Bronchial epithelial cell (primary cell): ENCODE results near the gene PLOD3. TPM values are rescaled to one million over a fixed set of nuclear protein-coding genes. Genes with fewer than 3 reads are reported as not detected.

Source experiments
- DNase-seq: peaks from one replicate; pipeline ENCODE4 v3.0.0-alpha.2; 2010; ENCODE audit warnings: low read depth
- FAIRE-seq: peaks from 2 replicates; lab custom pipeline; 2011; peaks lifted over from hg19 to GRCh38; lab: Jason Lieb, UNC
- H3K27me3 ChIP-seq: 2 replicates; pipeline ENCODE4 v1.5.1; 2011; ENCODE audit warnings: low read length; ENCODE audit not compliant: control insufficient read depth, insufficient read depth
- H3K36me3 ChIP-seq: 2 replicates; pipeline ENCODE4 v1.5.1; 2011; ENCODE audit warnings: low read length; ENCODE audit not compliant: control insufficient read depth, insufficient read depth
- H3K4me3 ChIP-seq: 2 replicates; pipeline ENCODE4 v1.5.1; 2011; ENCODE audit warnings: mild to moderate bottlenecking, low read depth, low read length, control low read depth
- CTCF ChIP-seq: IDR thresholded peaks from 2 replicates; pipeline ENCODE4 v1.5.1; 2011; ENCODE audit warnings: mild to moderate bottlenecking, moderate library complexity, low read length, control low read depth, inconsistent platforms; ENCODE audit not compliant: insufficient read depth, severe bottlenecking
- total RNA-seq: library from RNA; depleted of rRNA; stranded (reverse); fragments of >200 nt; gene quantifications from 2 replicates; pipeline ENCODE4 v1.2.1, GENCODE V29; 2014

Gene PLOD3
- total RNA-seq, 1 donor from 2014 or later = 27.9 TPM

GRCh38 chr7:101218236-101219125 lies 1.1 kb upstream of the PLOD3 start:
- FAIRE-seq (no peak), DNase-seq (no peak)
- no peak for TF ChIP-seq CTCF
- Histone ChIP-seq H3K27me3 (no peaks in the 10 kb centered on the region), H3K4me3 (peak overlapping the region; percentile 80), H3K36me3 (peaks cover 6% of the 10 kb centered on the region)

DNA sequence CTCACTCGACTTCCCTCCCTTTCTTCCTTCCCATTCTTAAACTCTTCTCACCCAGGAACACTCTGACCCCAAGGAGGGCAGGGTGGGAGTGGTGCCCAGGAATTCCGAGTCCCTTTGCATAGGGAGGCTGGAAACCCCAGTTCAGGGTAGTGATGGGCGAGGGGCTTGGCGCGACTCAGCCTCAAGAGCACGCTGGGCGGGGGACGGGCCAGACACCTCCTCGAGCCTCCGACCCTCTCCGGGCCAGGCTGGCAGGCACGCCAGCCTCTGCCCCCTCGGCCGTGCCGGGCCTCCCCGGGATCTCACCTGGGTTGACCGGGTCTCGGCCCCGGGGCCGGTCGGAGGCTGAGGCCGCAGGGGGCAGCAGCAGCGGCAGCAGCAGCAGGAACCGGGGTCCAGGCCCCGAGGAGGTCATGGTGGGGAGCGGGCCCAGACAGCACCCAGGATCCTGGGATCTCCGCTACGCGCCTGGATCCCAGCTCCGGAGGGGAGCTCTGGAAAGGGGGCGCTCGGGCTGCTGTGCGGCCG lies 457 bp downstream of the PLOD3 start:
- Histone ChIP-seq H3K27me3 (no peaks in the 10 kb centered on the region), H3K36me3 (peaks cover 5% of the 10 kb centered on the region), H3K4me3 (peak overlapping the region; percentile 80)
- peak; percentile 2 for TF ChIP-seq CTCF
- FAIRE-seq (no peak), DNase-seq (no peak)

DNA sequence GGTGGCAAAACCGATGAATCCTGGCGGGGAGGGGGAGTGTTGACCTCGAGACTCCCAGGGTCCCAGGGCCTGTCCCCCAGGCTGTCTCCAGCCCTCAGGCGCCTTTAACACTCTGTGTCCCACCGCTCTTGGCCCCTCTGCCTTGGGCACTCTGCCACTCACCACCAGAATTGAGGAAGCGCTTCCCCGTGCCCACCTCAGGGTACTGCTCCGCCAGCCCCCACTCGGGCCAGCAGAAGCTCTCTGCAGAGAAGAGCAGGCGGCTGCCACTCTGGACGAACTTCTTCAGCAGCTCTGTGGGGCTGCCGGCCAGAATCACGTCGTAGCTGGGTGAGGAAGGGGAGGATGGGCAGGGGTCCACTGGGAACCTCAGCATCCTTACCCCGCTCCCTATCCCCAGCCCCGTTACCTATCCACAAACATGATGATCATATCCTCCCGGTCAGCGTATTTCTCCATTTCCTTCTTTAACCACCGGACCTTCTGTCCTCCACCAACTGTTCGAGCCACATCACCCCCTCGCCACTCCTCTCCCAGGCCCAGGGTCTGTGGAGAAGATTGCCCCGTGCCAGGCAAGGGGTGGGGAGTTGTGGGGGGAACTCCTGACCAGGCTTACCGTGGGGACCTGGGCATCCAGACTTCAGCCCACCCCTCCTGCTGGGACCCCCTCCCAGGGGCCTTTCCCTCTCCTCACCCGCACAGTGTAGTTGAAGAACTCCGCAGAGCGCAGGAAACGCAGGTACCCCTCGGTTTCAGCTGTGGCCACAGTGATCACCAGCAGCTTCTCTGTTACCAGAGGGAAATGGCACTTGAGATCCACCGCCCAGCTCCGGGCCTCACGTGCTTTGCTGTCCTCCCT lies 1.2 kb downstream of the PLOD3 start:
- no peak for FAIRE-seq
- Histone ChIP-seq H3K27me3 (no peaks in the 10 kb centered on the region), H3K36me3 (peaks cover 8% of the 10 kb centered on the region), H3K4me3 (peak overlapping the region; percentile 80)
- no peak for TF ChIP-seq CTCF
- DNase-seq = no peak

DNA sequence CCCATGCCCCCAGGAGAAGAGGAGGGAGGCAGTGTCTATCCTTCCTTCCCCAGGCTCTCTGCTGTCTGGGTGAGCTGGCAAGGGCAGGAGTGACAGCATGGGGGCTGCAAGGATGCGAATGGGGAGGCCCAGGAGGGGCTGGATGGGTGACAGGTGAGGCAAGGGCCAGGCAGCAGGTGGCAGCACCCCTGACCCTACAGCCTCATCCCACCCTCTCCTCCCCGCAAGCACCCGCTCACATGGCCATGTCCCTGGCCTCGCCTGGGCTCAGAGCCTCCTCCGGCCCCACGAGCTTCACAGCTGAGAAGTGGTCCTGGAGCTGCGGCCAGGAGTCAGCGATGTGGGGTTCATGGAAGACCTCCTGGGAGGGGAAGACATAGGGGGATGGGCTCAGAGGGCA lies 5.4 kb downstream of the PLOD3 start:
- DNase-seq (no peak), FAIRE-seq (no peak)
- H3K36me3 ChIP-seq = peaks cover 15% of the 10 kb centered on the region
- H3K4me3 ChIP-seq = no peak overlapping the region
- TF ChIP-seq CTCF = no peak
- no peaks in the 10 kb centered on the region for H3K27me3 ChIP-seq

GRCh38 chr7:101211501-101211900 lies 5.9 kb downstream of the PLOD3 start:
- H3K4me3 ChIP-seq = no peak overlapping the region
- no peaks in the 10 kb centered on the region for H3K27me3 ChIP-seq
- no peak for TF ChIP-seq CTCF
- no peak for DNase-seq
- no peak for FAIRE-seq
- H3K36me3 ChIP-seq = peaks cover 15% of the 10 kb centered on the region
